ENCODE measurements around the gene CRAMP1. TPM values are rescaled to one million over a fixed set of nuclear protein-coding genes. Genes with fewer than 3 reads are reported as not detected.

Gene CRAMP1
- total and polyA plus RNA-seq, 2 donors (not counting 3 experiments of a cell fraction or from before 2014, with no cell fraction given) = 21.5 to 30.8 TPM

DNA sequence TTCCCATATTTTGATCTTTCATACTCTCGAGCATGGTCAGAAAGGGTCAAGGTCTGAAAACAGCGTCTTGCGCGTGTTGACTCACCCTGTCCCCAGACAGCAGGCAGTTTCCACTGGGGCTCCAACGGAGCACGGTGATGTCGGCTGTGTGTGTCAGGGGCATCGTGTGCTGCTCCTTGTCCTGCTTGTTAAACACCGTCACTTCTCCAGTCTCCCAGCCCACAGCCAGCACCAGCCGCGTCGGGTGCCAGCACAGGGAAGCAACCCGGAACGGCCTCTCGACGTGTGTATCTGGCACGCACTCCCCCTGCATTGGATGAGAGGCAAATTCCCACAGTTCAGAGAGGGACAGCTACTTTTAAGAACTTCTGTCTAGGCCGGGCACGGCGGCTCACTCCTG lies 9.9 kb upstream of the CRAMP1 start:
- H4K20me1 ChIP-seq (replicated peaks; ENCODE audit: control insufficient read depth, extremely low read depth, insufficient read depth, low read length) = no peaks in the 10 kb centered on the region
- dilution Hi-C loops (cut with MboI; ENCODE audit: extremely low pct_ligation_motif_present, low sequenced_read_pairs) = no loop called here
- H3K9me3 ChIP-seq (replicated peaks; ENCODE audit: control insufficient read depth, insufficient read depth, low read length) = no peaks in the 10 kb centered on the region
- no peak for TF ChIP-seq GATA2 (IDR thresholded peaks at IDR 0.05; ENCODE audit: insufficient read depth, insufficient read length, low read depth, low read length)
- no peak for TF ChIP-seq EZH2 (IDR thresholded peaks at IDR 0.05; ENCODE audit: borderline replicate concordance, low read depth, low read length, severe bottlenecking)
- TF ChIP-seq POLR2AphosphoS5 (IDR thresholded peaks at IDR 0.05; ENCODE audit: insufficient read depth, low read depth, low read length) = no peak
- TF ChIP-seq MYC (IDR thresholded peaks at IDR 0.05; ENCODE audit: low read depth, low read length) = no peak
- TF ChIP-seq, protein P1, sequence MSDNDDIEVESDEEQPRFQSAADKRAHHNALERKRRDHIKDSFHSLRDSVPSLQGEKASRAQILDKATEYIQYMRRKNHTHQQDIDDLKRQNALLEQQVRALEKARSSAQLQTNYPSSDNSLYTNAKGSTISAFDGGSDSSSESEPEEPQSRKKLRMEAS (IDR thresholded peaks at IDR 0.05; ENCODE audit: insufficient read depth, insufficient read length) = no peak
- TF ChIP-seq POLR2A (IDR thresholded peaks at IDR 0.05; ENCODE audit: low read depth, low read length) = no peak
- TF ChIP-seq JUN (IDR thresholded peaks at IDR 0.05; ENCODE audit: borderline replicate concordance, insufficient read depth, insufficient read length, low read depth) = no peak
- TF ChIP-seq FOS (IDR thresholded peaks at IDR 0.05; ENCODE audit: borderline replicate concordance, insufficient read depth, low read length) = no peak
- TF ChIP-seq, protein P2, sequence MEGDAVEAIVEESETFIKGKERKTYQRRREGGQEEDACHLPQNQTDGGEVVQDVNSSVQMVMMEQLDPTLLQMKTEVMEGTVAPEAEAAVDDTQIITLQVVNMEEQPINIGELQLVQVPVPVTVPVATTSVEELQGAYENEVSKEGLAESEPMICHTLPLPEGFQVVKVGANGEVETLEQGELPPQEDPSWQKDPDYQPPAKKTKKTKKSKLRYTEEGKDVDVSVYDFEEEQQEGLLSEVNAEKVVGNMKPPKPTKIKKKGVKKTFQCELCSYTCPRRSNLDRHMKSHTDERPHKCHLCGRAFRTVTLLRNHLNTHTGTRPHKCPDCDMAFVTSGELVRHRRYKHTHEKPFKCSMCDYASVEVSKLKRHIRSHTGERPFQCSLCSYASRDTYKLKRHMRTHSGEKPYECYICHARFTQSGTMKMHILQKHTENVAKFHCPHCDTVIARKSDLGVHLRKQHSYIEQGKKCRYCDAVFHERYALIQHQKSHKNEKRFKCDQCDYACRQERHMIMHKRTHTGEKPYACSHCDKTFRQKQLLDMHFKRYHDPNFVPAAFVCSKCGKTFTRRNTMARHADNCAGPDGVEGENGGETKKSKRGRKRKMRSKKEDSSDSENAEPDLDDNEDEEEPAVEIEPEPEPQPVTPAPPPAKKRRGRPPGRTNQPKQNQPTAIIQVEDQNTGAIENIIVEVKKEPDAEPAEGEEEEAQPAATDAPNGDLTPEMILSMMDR (IDR thresholded peaks at IDR 0.05; ENCODE audit: extremely low read depth in 1 of 2, insufficient read depth in 1 of 2, low read depth in 1 of 2, low read length in 2 of 2) = no peak
- no peak overlapping the region for H3K9ac ChIP-seq (replicated peaks; ENCODE audit: extremely low read depth, insufficient read depth, low read length)
- no peaks in the 10 kb centered on the region for H3K4me1 ChIP-seq (ENCODE audit: control insufficient read depth, extremely low read depth, insufficient read depth, low read length)
- CTCF ChIA-PET = no interaction called here
- peaks cover 0 to 9% of the 10 kb centered on the region in 2 experiments for H3K36me3 ChIP-seq (ENCODE audit: control insufficient read depth in 2 of 2, extremely low read depth in 1 of 2, insufficient read depth in 2 of 2, low read length in 2 of 2)
- POLR2A ChIA-PET = no interaction called here
- H3K4me2 ChIP-seq (ENCODE audit: insufficient read depth, low read length) = no peak overlapping the region
- no peak overlapping the region for H2AFZ ChIP-seq (ENCODE audit: low read depth, low read length)
- BruUV-seq (replicated peaks) = no TSS peak
- FAIRE-seq = no peak
- no peak overlapping the region for H3K4me3 ChIP-seq (replicated peaks in 1 of 3; ENCODE audit: insufficient read depth in 1 of 3, low read depth in 1 of 3, low read length in 3 of 3)
- intact Hi-C loops (cut with micrococcal nuclease) = no loop called here
- no peak for DNase-seq (ENCODE audit: low read depth, low spot score)
- H3K9me1 ChIP-seq (replicated peaks; ENCODE audit: control insufficient read depth, extremely low read depth, insufficient read depth, low read length) = no peaks in the 10 kb centered on the region
- no peaks in the 10 kb centered on the region for H3K27me3 ChIP-seq (ENCODE audit: control insufficient read depth in 2 of 2, insufficient read depth in 2 of 2, low read length in 2 of 2)
- H3K79me2 ChIP-seq (ENCODE audit: control insufficient read depth, insufficient read depth, low read length) = no peaks in the 10 kb centered on the region
- H3K27ac ChIP-seq (ENCODE audit: insufficient read depth, low read depth, low read length) = no peak overlapping the region
